Transverse colon (tissue), 4 donors: ENCODE results near the gene ZNF740. TPM values are rescaled to one million over a fixed set of nuclear protein-coding genes. Genes with fewer than 3 reads are reported as not detected.

Experiments used
- DNase-seq: peaks from one replicate; pipeline ENCODE4 v3.0.0-alpha.2; 2019
- H3K27ac ChIP-seq, 4 donors: fragments of 200-600 bp; sonication (generic); 2 replicates each; pipeline ENCODE4 v1.5.1; 2016 to 2018; ENCODE audit warnings: inconsistent platforms in 4 of 4
- H3K27me3 ChIP-seq: fragments of 200-600 bp; sonication (generic); 2 replicates; pipeline ENCODE4 v1.5.1; 2017; ENCODE audit warnings: inconsistent platforms
- H3K36me3 ChIP-seq, 4 donors: fragments of 200-600 bp; sonication (generic); 2 replicates each; pipeline ENCODE4 v1.5.1; 2017 to 2019; ENCODE audit warnings: inconsistent platforms in 4 of 4
- H3K4me1 ChIP-seq, 4 donors: fragments of 200-600 bp; sonication (generic); 2 replicates each; pipeline ENCODE4 v1.5.1; 2017 to 2020; ENCODE audit warnings: inconsistent platforms in 4 of 4
- H3K4me3 ChIP-seq, 4 donors: fragments of 200-600 bp; sonication (generic); 1 replicate in 1 of 4; 2 replicates in 3 of 4; pipeline versions ENCODE4 v1.5.1 to v1.6.1; 2017 to 2019; ENCODE audit warnings: inconsistent platforms in 4 of 4
- H3K9me3 ChIP-seq, 2 donors: fragments of 200-600 bp; sonication (generic); 2 replicates each; pipeline ENCODE4 v1.5.1; 2017 to 2019; ENCODE audit warnings: inconsistent platforms in 2 of 2
- EP300 ChIP-seq: sonication (generic); formaldehyde crosslinking; IDR thresholded peaks from one replicate; pipeline ENCODE4 v1.6.1; 2017; ENCODE audit warnings: antibody characterized with exemption, low read depth
- POLR2A ChIP-seq: fragments of 450-650 bp; IDR thresholded peaks from one replicate; pipeline ENCODE4 v1.6.1; 2016; ENCODE audit warnings: antibody characterized with exemption, mild to moderate bottlenecking, moderate library complexity
- POLR2AphosphoS5 ChIP-seq, 3 donors: sonication (generic); formaldehyde crosslinking; IDR thresholded peaks; one replicate each; pipeline ENCODE4 v1.6.1; 2016; ENCODE audit warnings: antibody characterized with exemption in 3 of 3
- WGBS, 2 donors: methylation state at CpG; one replicate each; pipeline ENCODE4 v1.1.5; 2018; ENCODE audit warnings: low coverage in 1 of 2; 5-methylcytosine and 5-hydroxymethylcytosine counted together
- in situ Hi-C, 4 donors: fragments of 200-750 bp; cut with MboI; loops; one replicate each; pipeline versions ENCODE4 v1.15.0 to v1.15.1; 2017; ENCODE audit warnings: low sequenced_read_pairs in 3 of 4, low pct_ligation_motif_present in 1 of 4, low pct_unique_long_range_greater_than_20kb in 1 of 4
- intact Hi-C: fragments of 100-400 bp; cut with DNase I; formaldehyde crosslinking; loops from one replicate; pipeline ENCODE4 v1.15.1; 2023; ENCODE audit warnings: low total_unique reads
- total RNA-seq, 4 donors: library from RNA; depleted of rRNA; stranded (reverse); fragments of >200 nt; gene quantifications; one replicate each; pipeline ENCODE4 v1.1.0, GENCODE V29; 2016
- TF ChIP-seq, protein P1 (sequence below), 5 experiments: fragments of 200-600 bp in 3 of 5; fragments of 450-650 bp in 2 of 5; sonication (generic) in 3 of 5; IDR thresholded peaks; 1 replicate in 2 of 5; 2 replicates in 3 of 5; pipeline ENCODE4 v1.5.1; 2016 to 2017; ENCODE audit warnings: antibody characterized with exemption in 5 of 5, inconsistent platforms in 3 of 5, mild to moderate bottlenecking in 2 of 5, moderate library complexity in 1 of 5

ZNF740 gene
- total RNA-seq, 4 donors from 2014 or later = 9.7 to 21.9 (median 16.3) TPM

DNA sequence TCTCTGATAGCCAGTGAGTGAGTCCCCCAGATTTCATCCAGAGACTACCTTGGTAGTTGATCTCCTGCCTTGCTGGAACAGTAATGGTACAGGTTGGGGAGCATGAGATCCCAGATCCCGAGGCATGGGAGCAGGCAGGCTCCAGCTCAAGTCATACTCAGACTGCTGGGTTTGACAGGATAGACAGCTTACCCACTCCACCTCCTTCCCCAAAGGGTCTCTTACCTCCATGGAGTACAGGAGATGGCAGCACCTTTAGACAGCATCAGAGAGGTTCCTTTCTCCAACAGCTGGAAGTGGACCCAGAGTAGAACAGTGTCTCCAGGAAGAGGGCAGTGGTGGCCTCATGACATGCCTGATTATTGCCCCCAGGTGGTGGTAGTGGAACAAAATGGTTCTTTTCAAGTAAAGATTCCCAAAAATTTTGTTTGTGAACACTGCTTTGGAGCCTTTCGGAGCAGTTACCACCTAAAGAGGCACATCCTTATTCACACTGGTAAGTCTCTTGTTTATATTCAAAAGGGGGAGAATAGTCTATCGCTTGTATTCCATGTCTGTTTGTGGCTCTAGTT lies 5.1 kb downstream of the ZNF740 start:
- Histone ChIP-seq H3K4me1 (peaks cover 26 to 33% (median 28%) of the 10 kb centered on the region in 4 donors), H3K9me3 (no peaks in the 10 kb centered on the region), H3K4me3 (no peak overlapping the region), H3K27me3 (no peaks in the 10 kb centered on the region), H3K36me3 (peaks cover 0 to 45% (median 23%) of the 10 kb centered on the region in 4 donors), H3K27ac (no peak overlapping the region)
- WGBS, 2 donors = 98 to 100% methylated on average over 2 to 3 of the region's 3 CpGs
- intact Hi-C loops (no loop called here), in situ Hi-C loops (loop anchor here in 2 of 4 donors (10.0 to 25.0 kb wide), 2 partner anchors 121 to 123 kb away; partner anchors contain the start of gene TNS2 (in 1 of the 2))
- TF ChIP-seq EP300 = no peak
- no peak for TF ChIP-seq POLR2AphosphoS5 (IDR thresholded peaks at IDR 0.05)
- TF ChIP-seq, protein P1, sequence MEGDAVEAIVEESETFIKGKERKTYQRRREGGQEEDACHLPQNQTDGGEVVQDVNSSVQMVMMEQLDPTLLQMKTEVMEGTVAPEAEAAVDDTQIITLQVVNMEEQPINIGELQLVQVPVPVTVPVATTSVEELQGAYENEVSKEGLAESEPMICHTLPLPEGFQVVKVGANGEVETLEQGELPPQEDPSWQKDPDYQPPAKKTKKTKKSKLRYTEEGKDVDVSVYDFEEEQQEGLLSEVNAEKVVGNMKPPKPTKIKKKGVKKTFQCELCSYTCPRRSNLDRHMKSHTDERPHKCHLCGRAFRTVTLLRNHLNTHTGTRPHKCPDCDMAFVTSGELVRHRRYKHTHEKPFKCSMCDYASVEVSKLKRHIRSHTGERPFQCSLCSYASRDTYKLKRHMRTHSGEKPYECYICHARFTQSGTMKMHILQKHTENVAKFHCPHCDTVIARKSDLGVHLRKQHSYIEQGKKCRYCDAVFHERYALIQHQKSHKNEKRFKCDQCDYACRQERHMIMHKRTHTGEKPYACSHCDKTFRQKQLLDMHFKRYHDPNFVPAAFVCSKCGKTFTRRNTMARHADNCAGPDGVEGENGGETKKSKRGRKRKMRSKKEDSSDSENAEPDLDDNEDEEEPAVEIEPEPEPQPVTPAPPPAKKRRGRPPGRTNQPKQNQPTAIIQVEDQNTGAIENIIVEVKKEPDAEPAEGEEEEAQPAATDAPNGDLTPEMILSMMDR (IDR thresholded peaks at IDR 0.05) = no peak
- no peak for TF ChIP-seq POLR2A
- no peak for DNase-seq

DNA sequence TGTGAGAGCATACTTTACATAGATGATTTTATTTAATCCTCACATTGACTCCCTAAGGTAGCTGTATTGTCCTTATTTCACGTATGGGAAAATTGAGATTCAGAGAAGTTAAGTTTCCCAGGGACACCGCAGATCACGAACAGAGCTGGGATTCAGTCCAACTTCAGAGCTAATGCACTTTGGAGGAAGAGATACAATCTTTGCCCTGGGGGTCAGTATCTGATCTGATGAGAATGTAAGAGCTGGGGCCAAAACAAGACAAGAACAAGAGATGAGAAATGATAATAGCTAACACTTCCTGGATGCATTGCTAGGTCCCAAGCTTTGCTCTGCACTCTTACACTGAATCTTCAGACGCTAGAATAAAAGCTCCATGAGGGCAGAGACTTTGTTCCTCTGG lies 6.2 kb downstream of the ZNF740 start:
- Histone ChIP-seq H3K27me3 (no peaks in the 10 kb centered on the region), H3K9me3 (no peaks in the 10 kb centered on the region), H3K36me3 (peaks cover 0 to 45% (median 23%) of the 10 kb centered on the region in 4 donors), H3K27ac (no peak overlapping the region), H3K4me3 (no peak overlapping the region), H3K4me1 (peaks cover 20 to 27% (median 25%) of the 10 kb centered on the region in 4 donors)
- in situ Hi-C loops (loop anchor here in 2 of 4 donors (10.0 to 25.0 kb wide), 2 partner anchors 122 to 124 kb away; partner anchors contain the start of gene TNS2 (in 1 of the 2)), intact Hi-C loops (no loop called here)
- TF ChIP-seq EP300 (no peak), POLR2AphosphoS5 (IDR thresholded peaks at IDR 0.05) (no peak), POLR2A (no peak)
- TF ChIP-seq, protein P1 (IDR thresholded peaks at IDR 0.05) = no peak
- 85 to 92% methylated on average over 3 to 4 of the region's 4 CpGs for WGBS, 2 donors
- DNase-seq = no peak

DNA sequence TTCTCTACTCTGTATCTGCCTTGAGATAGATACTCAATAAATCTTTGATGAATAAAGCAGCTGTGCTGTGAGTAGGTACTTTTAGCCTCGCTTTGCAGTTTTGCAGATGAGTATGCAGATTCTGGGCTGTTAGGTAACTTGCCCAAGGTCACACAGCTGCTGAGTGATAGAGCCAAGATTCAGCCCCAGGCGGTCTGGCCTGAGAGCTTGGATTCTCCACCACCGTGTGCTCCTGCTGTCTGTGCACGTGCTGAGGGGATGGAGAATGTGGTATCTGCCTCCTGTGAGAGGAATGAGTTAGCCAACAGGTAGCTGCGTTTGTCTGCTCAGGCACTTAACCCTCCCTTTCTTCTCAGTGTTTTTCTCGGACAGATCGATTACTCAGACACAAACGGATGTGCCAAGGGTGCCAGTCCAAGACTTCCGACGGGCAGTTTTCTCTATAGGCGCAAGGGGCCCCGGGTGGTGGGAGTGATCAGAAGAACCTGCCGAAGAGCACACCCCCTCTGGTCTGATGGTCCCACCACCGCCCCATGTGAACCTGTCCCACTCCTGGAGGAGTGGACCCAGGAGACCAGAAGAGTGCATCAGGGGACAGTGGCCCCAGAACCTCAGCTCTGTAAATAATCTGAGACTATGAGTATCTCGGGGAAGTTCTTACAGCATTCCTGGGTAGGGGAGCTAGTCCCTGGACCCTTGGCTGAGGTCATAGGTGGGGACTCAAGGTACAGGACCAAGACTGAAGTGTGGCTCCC lies 6.8 kb downstream of the ZNF740 start:
- TF ChIP-seq, protein P1 (IDR thresholded peaks at IDR 0.05) = no peak
- TF ChIP-seq EP300 (no peak), POLR2AphosphoS5 (IDR thresholded peaks at IDR 0.05) (no peak), POLR2A (no peak)
- Histone ChIP-seq H3K4me3 (no peak overlapping the region), H3K27ac (no peak overlapping the region), H3K4me1 (peaks cover 14 to 21% (median 19%) of the 10 kb centered on the region in 4 donors), H3K9me3 (no peaks in the 10 kb centered on the region), H3K27me3 (no peaks in the 10 kb centered on the region), H3K36me3 (peaks cover 0 to 40% (median 23%) of the 10 kb centered on the region in 4 donors)
- intact Hi-C loops (no loop called here), in situ Hi-C loops (loop anchor here in 2 of 4 donors (10.0 to 25.0 kb wide), 2 partner anchors 123 to 125 kb away; partner anchors contain the start of gene TNS2 (in 1 of the 2))
- DNase-seq = no peak
- 81 to 100% methylated on average over 2 to 13 of the region's 15 CpGs for WGBS, 2 donors

DNA sequence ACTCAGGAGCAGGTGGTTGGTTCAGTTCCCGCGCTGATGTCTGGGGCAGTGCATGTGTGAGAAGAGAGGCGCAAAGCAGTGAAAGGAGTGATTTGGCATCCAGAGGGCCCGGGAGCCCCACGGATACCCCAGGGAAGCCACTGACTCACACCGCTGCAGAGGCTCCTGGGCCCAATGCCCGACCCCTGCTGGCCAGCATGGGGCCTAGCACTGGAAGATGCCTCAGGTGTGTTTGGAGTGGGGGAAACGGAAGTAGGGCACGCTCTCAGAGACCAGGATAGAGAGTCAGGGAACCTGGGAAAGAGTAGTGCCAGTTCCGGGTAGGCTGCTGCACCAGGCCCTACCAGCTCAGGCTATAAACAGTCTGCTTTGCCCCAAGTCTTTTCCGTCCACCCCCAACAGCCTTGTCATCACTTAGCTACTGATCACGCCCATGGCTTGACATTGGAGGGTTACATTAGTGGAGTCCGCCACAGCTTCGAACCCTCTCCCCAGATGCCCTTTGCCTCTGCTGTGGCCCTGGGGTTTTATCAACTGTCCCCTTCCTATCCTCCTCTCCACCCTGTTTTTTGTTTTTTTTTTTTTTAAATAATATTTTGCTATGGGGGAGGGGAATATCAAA lies 9.7 kb downstream of the ZNF740 start:
- DNase-seq = peak; percentile 44
- peaks cover 0 to 30% (median 19%) of the 10 kb centered on the region in 4 donors for H3K36me3 ChIP-seq
- peaks cover 0 to 6% (median 0%) of the 10 kb centered on the region in 4 donors for H3K4me1 ChIP-seq
- no peak overlapping the region for H3K4me3 ChIP-seq
- no peaks in the 10 kb centered on the region for H3K9me3 ChIP-seq
- intact Hi-C loops = loop anchor here (10.0 kb wide), 1 partner anchor 125 kb away; no protein-coding TSS in a partner anchor
- 47% methylated on average over 14 of the region's 14 CpGs; no CpG with 5 or more reads in 1 of the 2 donors for WGBS, 2 donors
- H3K27me3 ChIP-seq = no peaks in the 10 kb centered on the region
- no peak for TF ChIP-seq POLR2A
- TF ChIP-seq, protein P1 (IDR thresholded peaks at IDR 0.05) = peak; percentile 67 to 78 (median 75)
- no peak for TF ChIP-seq EP300
- peak in 1 of 3 donors; percentile 9 for TF ChIP-seq POLR2AphosphoS5 (IDR thresholded peaks at IDR 0.05)
- H3K27ac ChIP-seq = peak overlapping the region in 1 of 4 donors; percentile 6
- in situ Hi-C loops = loop anchor here in 1 of 4 donors (25.0 kb wide), 1 partner anchor 128 kb away; the partner anchor contains the start of gene TNS2
